Ovary (tissue), 1 donor: Measurements from ENCODE around the gene RGS7.

Experiments used
- EP300 ChIP-seq: sonication (generic); formaldehyde crosslinking; IDR thresholded peaks from one replicate; pipeline ENCODE4 v1.6.1; 2017; ENCODE audit warnings: antibody characterized with exemption
- POLR2A ChIP-seq: fragments of 450-650 bp; IDR thresholded peaks from one replicate; pipeline ENCODE4 v1.6.1; 2017; ENCODE audit warnings: antibody characterized with exemption, mild to moderate bottlenecking, moderate library complexity

DNA sequence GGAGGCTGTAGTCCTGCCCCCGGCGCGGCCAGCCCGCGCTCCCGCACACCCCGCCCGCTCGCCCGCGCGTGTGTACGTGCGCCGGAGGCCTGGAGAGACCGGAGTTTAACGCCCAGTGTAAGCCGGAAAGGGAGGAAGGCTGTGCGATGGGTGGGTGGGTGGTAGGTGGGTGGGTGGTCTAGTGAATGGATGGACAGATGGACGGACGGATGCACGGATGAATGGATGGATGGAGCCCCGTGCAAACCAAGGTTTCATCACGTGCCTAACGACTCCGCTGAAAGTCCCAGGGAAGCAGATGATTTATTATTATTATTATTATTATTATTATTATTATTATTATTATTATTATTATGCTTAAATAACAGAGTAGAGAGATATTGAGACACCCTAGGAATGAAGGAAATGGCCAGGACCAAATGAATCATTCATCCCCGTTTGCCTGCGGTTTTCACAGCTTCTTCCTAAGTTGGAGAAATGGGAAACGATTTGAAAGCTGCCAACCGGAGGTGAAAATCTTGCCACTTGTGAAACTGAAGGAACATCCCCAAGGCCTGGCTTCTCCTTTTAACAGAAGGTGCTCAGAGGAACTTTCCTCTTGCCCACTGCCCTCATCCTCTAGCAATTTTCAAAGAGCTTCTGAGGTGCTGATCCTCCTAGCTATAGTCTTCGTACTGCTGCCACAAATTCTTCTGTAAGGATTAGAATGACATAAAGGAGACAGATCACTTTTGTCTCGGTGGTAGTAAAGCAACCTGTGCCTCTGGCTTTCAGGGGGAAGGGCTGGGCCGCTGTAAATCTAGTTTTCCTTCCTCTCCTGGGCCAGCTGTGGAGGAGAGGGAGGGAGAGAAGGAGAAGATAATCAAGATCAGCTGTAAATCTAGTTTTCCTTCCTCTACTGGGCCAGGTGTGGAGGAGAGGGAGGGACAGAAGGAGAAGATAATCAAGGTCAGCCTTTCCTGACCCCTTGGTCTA, 648 bp upstream of the RGS7 start:
- TF ChIP-seq POLR2A (no peak), EP300 (no peak)
